Heart left ventricle (tissue), 13 donors: ENCODE measurements around the gene SLC45A3.

Source experiments
- CTCF ChIP-seq, 12 donors: fragments of 200-600 bp; sonication (generic) in 4 of 12; IDR thresholded peaks; one replicate each; pipeline versions ENCODE4 v1.5.0 to v1.8.0; 2018 to 2022; ENCODE audit warnings: antibody characterized with exemption in 12 of 12, mild to moderate bottlenecking in 5 of 12
- POLR2A ChIP-seq, 2 donors: fragments of 450-650 bp; IDR thresholded peaks; one replicate each; pipeline ENCODE4 v1.6.1; 2017; ENCODE audit warnings: antibody characterized with exemption in 2 of 2, mild to moderate bottlenecking in 2 of 2, moderate library complexity in 2 of 2
- donor health status: ischemic (EF 13 %, LVEDD 7.1; RV severe dilation, severe dysfunction).
- donor health status: DM: no; HTN: yes; CAD: no.
- donor health status: DM: no; HTN: no; CAD: no.
- donor health status: ischemic (EF 25% LVEDD 6.9; RV normal size, moderate dysfunction).
- donor health status: ischemic (EF 25% LVEDD 5.7; RV mildly dilated, moderate dysfunction).
- donor health status: ischemic (EF 35%, LVEDD 5.7; RV mildly dilated, moderate dysfunction).
- donor health status: nonischemic (EF 11% LVEDD 7.7; RV severe dilation, severe dysfunction).
- donor health status: DM: yes; HTN: yes; CAD: no.
- donor health status: PGD.
- donor health status: ischemic (EF 29% LVEDD 5.4; RV normal size, mild dysfunction).
- donor health status: nonischemic (EF 23%, LVEDD 6.1; RV moderate dilation, normal function).

DNA sequence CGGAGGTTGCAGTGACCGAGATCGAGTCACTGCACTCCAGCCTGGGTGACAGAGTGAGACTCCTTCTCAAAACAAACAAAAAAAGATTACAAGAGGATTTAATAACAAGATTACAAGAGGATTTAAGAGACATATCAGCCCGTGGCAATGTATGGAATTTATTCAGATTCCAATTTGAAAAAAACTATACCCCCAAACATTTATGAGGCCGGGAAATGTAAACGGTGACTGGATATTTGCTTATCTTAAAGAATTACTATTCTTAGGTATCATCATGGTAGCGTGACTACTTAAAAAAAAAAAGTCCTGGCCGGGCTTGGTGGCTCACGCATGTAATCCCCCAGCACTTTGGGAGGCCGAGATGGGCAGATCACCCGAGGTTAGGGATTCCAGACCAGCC, 27.3 kb downstream of the SLC45A3 start:
- no peak for TF ChIP-seq CTCF (IDR thresholded peaks at IDR 0.05)
- TF ChIP-seq POLR2A (IDR thresholded peaks at IDR 0.05) = no peak
